ENCODE results near the gene FZD8.

Gene FZD8

DNA sequence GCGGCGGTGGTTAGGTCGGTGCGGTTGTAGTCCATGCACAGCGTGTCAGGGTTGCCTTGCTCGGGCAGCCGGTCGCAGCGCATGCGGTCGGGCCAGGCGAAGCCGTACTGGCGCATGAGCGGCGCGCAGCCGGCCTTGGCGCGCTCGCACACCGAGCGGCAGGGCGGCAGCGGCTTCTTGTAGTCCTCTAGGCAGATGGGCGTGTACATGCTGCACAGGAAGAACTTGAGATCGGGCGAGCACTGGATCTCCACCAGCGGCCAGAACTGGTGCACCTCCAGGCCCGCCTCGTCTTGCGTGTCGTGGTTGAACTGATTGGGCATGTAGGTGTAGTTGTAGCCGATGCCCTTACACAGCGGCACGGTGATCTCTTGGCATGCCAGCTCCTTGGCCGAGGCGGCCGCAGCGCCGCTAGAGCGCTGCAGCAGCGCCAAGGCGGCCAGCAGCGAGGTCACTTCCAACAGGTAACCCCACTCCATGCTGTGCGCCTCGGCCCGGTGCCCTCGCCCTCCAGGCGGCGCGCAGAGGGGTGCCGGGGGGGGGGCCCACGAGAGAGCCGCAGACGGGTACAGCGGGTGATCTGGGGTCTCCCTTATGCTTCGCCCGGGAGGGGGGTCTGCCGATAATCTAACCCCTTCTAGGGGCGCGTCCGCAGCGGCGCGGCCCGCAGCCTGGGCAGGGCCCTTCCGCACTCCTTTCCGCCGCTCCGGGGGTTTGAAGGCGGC is 983 bp downstream of the FZD8 start:
- FAIRE-seq (no peak), DNase-seq (ENCODE audit: low spot score) (peak; percentile 70)

DNA sequence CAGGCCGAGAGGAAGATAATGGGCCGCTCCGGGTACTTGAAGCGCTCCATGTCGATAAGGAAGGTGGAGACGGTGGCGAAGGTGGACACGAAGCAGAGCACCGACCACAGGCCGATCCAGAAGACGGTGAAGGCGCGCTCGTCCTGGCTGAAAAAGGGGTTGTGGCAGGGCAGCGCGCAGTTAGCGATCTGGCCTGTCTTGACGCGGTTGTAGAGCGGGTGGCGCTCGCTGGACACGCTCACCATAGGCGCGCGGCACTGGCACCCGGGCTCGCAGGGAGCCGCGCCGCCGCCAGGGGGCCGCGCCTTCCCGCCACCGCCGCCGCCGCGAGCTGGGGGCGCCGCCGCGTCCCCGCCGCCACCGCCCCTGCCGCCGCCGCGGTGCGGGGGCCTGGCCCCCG is 1.6 kb downstream of the FZD8 start:
- no peak for FAIRE-seq

DNA sequence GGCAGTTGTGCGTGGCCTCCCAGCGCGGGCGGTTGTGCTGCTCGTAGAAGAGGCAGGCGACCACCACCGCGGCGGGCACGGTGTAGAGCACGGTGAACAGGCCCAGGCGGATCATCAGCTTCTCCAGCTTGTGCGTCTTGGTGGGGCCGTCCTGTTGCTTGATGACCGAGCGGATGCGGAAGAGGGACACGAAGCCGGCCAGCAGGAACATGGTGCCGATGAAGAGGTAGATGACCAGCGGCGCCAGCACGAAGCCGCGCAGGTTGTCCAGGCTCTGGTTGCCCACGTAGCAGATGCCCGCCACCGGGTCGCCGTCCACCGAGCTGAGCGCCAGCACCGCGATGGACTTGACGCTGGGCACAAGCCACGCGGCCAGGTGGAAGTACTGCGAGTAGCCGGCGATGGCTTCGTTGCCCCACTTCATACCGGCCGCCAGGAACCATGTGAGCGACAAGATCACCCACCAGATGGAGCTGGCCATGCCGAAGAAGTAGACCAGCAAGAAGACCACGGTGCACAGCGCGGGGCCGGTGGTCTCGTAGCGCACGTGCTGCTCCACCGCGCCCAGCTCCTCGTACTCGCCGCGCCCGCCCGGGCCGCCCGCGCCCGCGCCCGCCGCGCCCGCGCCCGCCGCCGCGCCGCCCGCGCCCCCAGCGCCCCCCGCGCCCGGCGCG is 2.2 kb downstream of the FZD8 start:
- FAIRE-seq (no peak), DNase-seq (ENCODE audit: low spot score) (no peak)

More for the DNA sequence above, 1.6 kb downstream of the FZD8 start:
- DNase-seq (ENCODE audit: low spot score): peak; percentile 52

DNA sequence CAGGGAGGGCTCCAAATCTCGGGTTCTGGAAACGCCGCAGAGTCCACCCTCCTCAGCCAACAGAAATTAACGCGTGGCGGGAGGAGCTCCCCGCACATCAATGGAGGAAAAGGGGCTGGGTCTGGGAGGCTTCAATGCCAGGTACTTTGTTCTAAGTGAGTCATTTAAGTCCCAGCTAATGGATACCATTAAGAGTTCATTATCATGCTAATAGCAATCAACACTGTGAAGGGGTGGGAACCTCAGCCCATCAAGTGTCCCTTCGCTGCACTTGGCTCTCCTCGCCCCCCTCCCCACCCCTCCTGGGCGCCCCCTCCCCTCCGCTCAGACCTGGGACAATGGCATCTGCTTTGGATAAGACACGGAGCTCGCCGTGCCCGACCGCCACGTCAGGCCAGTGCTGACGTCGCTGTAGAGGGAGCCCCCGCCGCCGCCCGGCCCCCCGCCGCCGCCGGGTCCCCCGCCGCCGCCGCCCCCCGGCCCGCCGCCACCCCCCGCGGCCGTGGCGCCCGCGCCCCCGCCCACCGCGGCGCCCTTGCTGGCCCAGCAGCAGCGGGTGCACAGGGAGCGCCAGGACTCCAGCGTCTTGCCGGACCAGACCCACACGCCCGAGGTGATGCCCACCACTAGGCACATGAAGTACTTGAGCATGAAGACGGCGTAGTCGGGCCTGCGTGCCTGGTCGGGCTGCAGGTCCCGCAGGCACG is 2.9 kb downstream of the FZD8 start:
- no peak for DNase-seq (ENCODE audit: low spot score)
- no peak for FAIRE-seq

DNA sequence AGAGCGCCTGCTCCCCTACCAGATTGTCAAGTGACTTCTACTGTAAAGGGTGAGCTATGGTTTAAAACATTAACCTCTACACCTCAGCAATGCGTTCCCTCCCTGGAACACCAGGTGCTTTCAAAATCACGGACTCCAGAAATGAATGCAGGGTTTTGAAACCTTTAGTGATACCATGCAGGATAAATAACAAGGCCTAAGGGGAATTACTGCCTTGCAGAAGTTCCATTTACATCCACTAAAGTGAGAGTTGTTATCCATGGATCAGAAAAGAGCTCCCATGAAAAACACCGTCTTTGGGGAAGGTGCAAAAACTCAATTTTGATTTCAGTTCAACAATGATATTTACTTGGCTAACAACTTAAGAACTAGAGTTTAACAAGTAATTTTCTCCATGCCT is 4.0 kb downstream of the FZD8 start:
- no peak for DNase-seq (ENCODE audit: low spot score)
- no peak for FAIRE-seq

DNA sequence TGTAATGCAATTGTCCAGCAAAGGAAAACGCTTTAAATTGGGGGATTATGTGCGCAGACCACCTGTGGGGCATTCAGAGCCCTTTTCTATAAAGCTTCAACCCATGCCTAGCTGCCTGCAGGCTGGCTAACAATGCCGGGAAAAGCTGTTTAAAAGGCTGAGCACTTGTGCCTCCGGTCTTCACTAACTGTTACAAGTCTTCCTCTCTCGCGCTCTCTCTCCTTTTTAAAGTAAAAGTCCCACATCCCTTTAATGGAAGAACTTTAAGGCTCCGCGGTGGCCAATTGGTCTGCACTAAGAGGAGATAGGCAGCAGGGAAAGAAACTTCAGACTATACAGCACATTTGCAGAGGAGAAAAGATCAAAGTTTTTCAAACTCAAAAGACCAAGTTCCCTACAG is 4.6 kb downstream of the FZD8 start:
- no peak for FAIRE-seq

DNA sequence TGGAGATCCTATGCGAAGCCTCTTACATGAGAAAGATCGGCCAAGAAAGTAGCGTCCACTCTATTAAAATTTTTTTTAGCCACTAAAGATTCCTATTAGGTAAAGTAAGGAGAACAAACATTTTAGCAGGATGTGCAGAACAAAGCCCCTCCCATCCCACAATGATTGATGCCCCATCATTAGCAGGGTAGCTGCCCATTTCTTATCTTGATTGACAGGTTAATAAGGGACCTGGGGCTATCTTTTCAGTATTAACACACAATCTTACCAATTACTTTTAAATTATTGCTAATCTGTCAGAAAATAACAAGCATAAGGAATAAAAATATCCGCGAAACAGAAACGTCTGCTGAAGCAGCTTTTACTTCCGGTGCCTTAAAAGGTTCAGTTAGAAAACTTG is 5.1 kb downstream of the FZD8 start:
- FAIRE-seq (no peak), DNase-seq (ENCODE audit: low spot score) (no peak)

More for the DNA sequence above, 4.6 kb downstream of the FZD8 start:
- DNase-seq (ENCODE audit: low spot score): no peak

DNA sequence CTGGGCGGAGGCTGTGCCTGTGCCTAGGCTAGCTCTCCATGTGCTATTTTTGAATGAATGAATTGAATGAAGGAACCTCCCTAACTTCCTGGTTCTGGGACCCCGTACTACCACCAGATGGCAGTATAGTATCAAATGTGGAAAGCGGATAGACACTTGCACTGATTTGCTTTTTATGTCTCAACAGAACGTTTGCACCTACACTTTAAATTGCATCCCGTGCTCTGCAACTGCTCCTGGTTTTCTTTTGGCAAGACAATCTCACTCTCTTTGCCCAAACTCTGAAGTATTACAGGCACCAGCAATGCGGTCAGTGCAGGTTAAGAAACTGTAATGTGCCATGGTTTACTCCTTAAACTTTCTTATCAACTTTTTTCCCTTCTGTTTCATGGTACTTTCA is 6.5 kb downstream of the FZD8 start:
- DNase-seq (ENCODE audit: low spot score): peak; percentile 48
- no peak for FAIRE-seq

DNA sequence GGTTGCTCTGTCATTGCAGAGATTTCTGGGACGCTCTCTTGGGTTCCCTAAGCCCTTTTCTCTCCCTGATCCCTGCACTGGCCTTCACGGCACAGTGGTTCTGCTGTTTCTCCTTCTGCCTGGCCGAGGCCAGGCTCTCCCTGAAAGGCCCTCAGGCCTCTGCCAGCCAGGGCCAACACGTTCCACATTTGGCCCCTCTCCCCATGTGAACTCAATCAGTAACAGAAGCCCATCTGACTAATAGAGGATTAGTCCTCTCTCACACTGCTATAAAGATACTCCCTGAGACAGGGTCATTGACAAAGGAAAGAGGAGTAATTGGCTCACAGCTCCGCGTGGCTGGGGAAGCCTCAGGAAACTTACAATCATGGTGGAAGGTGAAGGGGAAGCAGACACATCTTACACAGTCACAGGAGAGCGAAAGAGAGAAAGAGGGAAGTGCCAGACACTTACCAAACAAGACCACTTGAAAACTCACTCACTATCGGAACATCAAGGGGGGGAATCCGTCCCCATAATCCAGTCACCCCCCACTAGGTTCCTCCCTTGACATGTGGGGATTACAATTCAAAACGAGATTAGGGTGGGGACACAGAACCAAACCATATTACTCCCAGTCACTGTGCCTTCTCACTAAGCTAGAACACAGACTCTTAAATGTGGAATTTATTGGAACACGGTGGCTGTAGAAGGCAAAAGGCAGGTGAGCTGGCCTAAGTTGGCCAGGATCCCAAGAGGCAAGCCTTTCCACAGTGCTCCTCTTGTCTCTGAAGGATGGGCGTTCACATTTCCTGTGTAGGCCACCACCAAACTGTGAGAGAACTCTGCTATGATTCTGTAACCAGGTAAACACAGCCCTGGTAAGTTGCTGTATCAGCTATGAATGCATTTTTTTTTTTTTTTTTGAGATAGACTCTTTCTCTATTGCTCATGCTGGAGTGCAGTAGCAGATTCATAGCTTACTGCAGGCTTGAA is 8.8 kb downstream of the FZD8 start:
- no peak for FAIRE-seq

DNA sequence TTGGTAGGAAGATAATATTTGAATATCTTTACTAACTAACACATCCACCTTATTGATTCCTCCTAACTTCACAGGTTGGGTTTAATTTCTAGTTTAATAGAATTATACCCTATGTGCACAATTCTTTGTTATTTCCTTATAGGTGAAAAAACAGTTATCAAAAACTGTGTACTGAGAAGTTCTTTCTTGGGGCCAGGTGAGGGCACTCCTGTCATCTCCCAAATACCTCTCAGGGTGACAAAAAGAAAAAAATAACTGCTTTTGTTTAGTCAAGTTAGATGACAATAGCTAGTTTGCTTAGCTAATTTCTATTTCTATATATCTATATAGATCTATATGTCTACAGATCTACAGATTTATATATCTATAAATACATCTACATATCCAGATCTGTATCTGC is 10.1 kb downstream of the FZD8 start:
- DNase-seq (ENCODE audit: low spot score) (no peak), FAIRE-seq (no peak)

More for the DNA sequence above, 8.8 kb downstream of the FZD8 start:
- DNase-seq (ENCODE audit: low spot score): no peak

DNA sequence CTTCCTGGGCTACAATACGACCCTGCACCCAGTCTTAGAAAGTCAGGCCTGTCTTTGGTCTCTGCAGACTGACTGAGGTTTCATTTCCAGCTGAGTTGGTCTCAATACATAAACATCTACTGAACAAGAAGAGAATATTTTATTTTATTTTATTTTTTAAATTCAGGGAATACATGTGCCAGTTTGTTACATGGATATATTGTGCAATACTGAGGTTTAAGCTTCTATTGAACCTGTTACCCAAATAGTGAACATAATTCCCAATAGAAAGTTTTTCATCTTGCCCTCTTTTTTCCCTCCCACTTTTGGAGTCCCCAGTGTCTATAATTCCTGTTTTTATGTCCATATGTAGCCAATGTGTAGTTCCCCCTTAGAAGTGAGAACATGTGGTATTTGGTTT is 10.7 kb downstream of the FZD8 start:
- DNase-seq (ENCODE audit: low spot score) (no peak), FAIRE-seq (no peak)

DNA sequence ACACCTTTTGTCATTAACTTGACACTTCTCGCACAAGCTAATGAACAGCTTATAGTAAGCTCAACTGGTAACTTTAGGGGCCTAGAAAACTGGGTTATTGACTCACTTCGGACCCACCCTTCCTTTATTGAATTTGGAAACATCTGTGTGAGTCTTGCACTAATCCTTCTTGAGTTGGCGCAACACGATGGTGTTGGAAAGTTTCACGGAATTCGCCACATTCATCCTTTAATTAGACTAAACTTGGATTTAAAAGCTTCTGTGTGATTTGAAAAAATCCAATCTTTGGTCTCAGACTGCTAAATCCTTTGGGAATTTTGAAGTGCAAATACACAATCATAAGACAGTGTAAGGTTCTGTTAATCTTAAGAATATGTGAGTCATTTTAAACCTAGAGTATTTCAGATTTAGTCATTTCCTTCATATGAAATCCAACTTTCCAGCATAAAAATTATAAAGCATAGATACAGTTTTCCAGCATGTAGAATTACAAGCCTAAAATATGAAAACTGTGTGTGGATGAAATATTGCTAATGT is 15.1 kb downstream of the FZD8 start:
- FAIRE-seq (no peak), DNase-seq (ENCODE audit: low spot score) (no peak)

DNA sequence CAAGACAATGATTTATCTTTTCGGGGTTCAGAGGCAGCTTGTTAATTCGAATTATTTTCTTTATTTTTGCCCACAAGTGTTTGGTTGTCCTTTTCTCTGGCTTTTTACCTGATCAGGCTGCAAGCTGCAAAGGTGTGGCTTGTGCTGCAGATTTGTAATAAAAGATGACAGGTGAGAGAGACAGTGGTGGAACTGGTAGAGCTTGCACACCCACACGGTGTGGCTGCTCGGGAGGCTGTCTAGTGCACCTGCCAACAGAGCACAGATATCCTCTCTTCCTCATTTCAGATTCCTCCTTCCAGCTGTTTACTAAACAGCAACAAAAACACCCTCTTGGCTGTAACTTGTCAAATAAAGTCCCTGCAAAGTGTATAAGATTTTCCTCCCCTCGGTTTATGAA is 27.8 kb downstream of the FZD8 start:
- FAIRE-seq: no peak

DNA sequence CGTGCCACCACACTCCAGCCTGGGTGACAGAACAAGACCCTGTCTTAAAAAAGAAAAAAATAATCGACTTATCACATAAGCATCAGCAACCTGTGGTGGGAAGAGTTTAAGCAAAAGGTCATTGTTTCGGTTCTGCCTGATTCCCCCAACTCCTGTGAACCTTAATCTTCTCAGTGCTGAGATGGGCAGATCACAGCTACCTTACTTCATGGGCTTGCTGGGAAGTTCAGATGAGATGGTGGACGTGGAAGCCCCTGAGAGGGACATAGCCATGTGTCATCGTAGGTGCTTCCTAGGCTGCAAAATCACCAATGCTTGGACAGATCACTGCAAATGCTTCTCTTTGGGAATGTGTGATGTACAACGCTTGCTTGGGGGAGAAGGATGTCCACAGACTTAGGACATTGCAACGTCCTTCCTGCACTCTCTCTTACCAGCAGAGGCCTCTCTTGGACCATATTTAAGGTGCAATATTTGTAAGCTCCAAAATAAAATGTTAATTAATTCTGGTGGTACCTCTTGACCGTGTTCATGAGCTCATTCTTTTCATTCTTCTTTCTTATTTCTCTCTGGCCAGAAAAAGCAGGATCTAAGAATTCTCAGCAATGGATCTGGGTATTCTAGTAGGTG is 28.4 kb downstream of the FZD8 start:
- no peak for FAIRE-seq

More for the DNA sequence above, 27.8 kb downstream of the FZD8 start:
- no peak for DNase-seq (ENCODE audit: low spot score)

DNA sequence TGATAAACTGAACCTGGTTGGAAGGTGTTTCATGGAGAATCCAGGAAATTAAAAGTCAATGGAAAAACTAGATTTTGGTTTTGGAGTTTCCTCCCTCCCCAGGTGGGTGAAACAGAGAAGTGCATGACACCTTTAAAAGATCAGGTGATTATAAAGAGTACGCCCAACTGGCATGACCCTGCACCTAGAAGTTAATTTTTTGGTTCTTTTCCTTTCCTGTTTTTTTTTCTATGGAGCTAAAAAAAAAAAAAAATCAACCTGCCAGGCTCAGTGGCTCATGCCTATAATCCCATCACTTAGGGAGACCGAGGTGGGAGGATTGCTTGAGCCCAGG is 29.0 kb downstream of the FZD8 start:
- no peak for FAIRE-seq
- no peak for DNase-seq (ENCODE audit: low spot score)

More for the DNA sequence above, 28.4 kb downstream of the FZD8 start:
- DNase-seq (ENCODE audit: low spot score): no peak

DNA sequence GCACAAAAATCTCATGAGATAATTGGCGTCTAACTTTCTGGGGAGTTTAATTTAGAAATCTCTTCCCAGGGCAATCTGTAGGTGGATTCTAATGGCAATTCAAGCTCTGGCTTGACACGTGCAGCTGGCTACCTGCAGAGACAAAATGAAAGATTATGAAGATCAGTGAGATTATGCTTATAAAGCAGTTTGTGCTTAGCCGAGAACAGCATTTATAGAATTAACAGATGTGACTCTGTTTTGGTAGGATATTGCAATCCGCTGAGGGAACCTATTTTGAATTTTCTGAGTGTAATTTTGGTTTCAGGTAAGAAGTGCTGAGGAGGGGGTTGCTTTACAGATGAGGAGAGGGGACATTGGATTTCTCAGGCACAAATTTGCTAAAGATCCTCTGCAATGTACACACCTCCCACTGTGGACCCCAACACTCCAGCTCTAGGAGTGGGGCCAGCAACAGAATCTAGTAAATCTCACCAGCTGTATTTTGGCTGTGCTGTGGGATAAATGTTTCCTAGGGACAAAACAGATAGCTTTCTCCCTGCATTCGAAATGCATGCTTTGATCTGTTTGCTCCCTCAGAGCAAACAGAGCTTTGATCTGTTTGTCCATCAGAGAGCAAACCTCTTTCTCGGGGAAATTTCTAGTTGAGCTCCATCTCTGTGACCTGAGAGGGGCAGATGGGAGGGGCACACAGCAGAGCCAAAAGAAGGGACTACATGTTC is 29.6 kb downstream of the FZD8 start:
- FAIRE-seq: no peak
- no peak for DNase-seq (ENCODE audit: low spot score)

DNA sequence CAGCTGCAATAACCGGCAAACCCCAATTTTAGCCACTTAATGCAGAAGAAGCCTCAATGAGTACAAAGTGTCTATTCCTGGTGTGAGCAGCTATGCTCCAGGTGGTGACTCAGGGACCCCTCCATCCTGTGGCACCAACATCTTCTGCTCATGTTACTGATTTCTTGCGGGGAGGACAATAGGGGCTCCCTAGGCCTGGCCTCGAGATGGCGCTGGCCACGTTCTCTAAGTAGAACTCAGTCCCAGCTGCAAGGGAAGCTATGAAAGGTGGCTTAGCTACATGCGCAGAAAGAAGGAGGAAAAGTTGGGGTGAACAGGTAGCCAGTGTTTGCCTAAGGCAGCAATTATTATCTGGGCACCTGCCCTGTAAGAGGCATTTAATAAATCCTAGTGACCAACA is 30.3 kb downstream of the FZD8 start:
- FAIRE-seq (no peak), DNase-seq (ENCODE audit: low spot score) (no peak)

DNA sequence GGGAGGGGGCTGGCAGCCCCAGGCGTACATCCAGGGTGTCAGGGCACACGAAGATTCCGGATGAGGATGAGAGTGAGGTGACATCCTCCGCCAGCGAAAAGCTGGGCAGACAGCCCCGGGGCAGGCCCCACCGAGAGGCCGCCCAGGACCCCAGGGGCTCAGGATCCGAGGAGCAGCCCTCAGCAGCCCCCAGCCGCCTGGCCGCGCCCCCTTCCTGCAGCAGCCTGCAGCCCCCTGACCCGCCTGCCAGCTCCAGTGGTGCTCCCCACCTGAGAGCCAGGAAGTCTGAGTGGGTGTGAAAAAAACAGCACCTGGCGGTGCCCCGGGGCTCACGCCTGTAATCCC is 33.8 kb downstream of the FZD8 start:
- no peak for DNase-seq (ENCODE audit: low spot score)
- FAIRE-seq: no peak

DNA sequence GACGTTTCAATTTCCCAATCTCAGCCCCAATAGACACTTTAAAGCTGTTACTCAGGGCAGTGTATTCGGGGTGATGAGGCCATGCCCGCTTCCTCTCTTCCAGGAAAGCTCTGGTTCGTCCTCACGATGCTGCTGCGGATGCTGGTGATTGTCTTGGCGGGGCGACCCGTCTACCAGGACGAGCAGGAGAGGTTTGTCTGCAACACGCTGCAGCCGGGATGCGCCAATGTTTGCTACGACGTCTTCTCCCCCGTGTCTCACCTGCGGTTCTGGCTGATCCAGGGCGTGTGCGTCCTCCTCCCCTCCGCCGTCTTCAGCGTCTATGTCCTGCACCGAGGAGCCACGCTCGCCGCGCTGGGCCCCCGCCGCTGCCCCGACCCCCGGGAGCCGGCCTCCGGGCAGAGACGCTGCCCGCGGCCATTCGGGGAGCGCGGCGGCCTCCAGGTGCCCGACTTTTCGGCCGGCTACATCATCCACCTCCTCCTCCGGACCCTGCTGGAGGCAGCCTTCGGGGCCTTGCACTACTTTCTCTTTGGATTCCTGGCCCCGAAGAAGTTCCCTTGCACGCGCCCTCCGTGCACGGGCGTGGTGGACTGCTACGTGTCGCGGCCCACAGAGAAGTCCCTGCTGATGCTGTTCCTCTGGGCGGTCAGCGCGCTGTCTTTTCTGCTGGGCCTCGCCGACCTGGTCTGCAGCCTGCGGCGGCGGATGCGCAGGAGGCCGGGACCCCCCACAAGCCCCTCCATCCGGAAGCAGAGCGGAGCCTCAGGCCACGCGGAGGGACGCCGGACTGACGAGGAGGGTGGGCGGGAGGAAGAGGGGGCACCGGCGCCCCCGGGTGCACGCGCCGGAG is 34.4 kb downstream of the FZD8 start:
- FAIRE-seq (no peak), DNase-seq (ENCODE audit: low spot score) (no peak)

All from RCC 7860 (cell line).